Skeletal muscle satellite cell (primary cell): ENCODE measurements around the gene CRYBG2.
"Not testable (repeated sequence)": the region's sequence is repeated elsewhere in the genome, so short reads cannot be mapped to it uniquely, and the experiment has no call there.

Experiments used
- H3K27me3 ChIP-seq: 2 replicates; pipeline ENCODE4 v1.7.0; 2013; ENCODE audit warnings: low read length; ENCODE audit not compliant: control insufficient read depth, insufficient read depth
- H3K36me3 ChIP-seq: 2 replicates; pipeline ENCODE4 v1.7.0; 2013; ENCODE audit warnings: mild to moderate bottlenecking, control low read depth, low read length; ENCODE audit not compliant: insufficient read depth
- H3K4me1 ChIP-seq: 2 replicates; pipeline ENCODE4 v1.7.0; 2013; ENCODE audit warnings: low read length; ENCODE audit not compliant: control insufficient read depth, insufficient read depth
- H3K4me2 ChIP-seq: 2 replicates; pipeline ENCODE4 v1.7.0; 2013; ENCODE audit warnings: mild to moderate bottlenecking, low read length
- H3K4me3 ChIP-seq: 2 replicates; pipeline ENCODE4 v1.7.0; 2013; ENCODE audit warnings: low read length
- H3K9ac ChIP-seq: 2 replicates; pipeline ENCODE4 v1.7.0; 2013; ENCODE audit warnings: mild to moderate bottlenecking, low read depth, low read length, moderate library complexity
- H3K9me3 ChIP-seq: replicated peaks from 2 replicates; pipeline ENCODE4 v1.7.0; 2013; ENCODE audit warnings: mild to moderate bottlenecking, control low read depth, low read length

Gene CRYBG2

DNA sequence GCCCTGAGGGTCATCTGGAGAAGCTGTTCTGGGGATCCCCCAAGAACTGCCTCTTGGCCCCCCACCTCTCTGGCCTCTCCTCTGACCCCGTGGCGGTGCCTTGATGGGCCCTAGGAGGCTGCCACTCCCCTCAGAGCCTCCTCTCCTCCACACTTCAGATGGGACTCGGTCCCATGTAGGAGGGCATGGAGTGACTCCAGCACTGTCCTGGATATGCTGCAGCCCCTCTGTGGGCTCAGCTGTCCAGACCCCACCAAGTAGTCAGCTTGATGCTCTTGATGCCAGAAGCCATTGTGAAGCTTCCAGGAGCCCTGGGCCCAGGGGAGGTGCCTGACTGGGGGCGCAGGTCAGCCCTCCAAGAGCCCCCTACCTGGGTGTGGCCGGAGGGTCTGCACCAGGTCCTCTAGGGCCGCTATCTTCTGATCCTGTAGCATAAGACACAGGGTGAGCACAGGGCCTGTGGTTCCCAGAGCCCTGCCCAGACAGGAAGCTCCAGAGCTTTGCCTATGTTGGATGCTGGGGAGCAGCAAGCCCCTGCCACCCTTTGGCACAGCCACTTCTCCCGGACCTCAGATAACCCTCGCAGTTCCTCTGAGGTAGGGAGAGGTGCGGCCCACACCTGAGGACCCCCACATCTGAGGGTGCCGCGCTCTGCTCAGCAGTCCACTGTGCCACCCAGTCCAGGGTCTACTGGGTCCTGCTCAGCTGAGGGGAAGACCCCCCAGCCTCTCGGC, 56.7 kb downstream of the CRYBG2 start:
- Histone ChIP-seq H3K4me2 (no peak overlapping the region), H3K4me3 (no peak overlapping the region), H3K4me1 (peaks cover 8% of the 10 kb centered on the region), H3K9ac (no peak overlapping the region), H3K9me3 (no peaks in the 10 kb centered on the region), H3K27me3 (no peaks in the 10 kb centered on the region), H3K36me3 (no peaks in the 10 kb centered on the region)

DNA sequence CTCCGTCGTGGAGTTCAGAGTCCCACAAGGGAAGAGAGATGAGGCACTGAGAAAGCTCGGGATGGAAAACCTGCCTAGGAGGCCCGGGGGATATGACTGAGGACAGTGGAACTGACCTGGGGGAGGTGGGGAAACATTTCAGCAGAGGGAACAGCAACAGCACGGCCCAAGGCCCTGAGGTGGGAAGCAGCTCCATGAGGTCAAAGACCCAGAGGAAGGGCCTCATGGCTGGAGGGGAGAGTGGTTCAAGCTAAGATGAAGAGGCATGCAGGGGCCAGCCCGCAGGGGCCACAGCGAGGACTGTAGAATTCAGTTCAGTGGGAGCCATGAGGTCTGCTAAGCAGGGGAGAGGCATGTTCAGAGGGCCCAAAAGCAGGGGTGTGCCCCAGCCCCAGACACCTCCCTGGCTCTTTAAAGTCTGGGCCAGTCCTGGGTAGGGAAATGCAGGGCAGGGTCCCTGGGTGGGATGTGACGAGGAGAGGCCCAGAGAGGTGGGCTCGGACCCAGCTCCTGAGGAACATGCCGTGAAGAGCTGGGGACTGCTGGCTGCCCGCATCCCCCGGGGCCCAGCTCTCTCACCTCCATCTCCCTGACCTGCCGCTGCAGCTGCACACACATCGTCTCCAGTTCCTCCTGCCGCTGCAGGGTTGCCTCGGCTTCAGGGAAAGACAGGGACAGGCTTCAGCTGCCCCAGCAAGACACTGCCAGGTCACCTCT, 57.4 kb downstream of the CRYBG2 start:
- no peak overlapping the region for H3K4me3 ChIP-seq
- H3K4me2 ChIP-seq: no peak overlapping the region
- peaks cover 8% of the 10 kb centered on the region for H3K4me1 ChIP-seq
- H3K27me3 ChIP-seq: no peaks in the 10 kb centered on the region
- H3K36me3 ChIP-seq: no peaks in the 10 kb centered on the region
- no peaks in the 10 kb centered on the region for H3K9me3 ChIP-seq
- H3K9ac ChIP-seq: no peak overlapping the region

DNA sequence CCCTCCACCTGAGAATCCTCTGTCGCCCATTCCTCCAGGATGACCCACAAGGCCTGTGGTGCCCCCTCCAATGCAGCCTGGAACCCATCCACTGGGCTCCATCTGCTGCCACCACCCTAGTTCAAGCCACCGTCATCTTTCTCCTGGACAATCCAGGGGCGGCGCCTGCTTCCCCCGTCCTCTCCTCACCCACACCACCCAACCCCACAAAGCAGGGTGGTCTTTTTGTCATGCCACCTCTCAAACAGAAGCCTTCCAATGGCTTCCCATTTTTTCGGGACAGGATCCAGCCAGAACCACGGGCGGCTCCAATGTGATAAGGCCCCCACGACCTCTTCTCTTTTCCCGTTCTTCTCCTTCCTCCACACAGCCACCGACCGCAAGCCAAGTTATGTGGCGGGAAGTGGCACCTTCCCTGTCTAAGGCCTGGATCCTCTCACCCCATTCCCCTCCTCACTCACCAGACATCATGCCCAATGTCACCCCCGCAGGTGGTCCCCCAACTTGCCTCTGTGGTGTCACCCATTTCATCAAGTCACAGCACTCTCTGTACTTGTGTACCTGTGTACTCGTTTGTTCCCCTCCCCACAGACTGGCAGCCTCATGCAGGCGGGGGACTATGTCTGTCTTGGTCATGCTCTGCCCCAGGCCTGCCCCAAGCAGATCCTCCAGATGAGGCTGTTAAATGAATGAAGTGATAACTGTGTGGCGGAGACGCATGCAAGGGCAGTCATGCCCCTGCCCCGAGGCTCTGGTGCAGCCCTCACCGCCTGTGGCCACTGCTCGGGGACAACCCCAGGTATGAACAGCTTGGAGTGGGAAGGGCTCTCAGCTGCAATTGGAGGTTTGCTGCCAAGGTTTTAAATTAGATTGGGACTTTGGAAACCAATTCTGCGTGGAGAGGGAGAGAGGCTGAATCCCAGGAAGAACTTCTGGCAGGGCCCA, 58.5 kb downstream of the CRYBG2 start:
- H3K4me1 ChIP-seq: peaks cover 8% of the 10 kb centered on the region
- no peaks in the 10 kb centered on the region for H3K36me3 ChIP-seq

DNA sequence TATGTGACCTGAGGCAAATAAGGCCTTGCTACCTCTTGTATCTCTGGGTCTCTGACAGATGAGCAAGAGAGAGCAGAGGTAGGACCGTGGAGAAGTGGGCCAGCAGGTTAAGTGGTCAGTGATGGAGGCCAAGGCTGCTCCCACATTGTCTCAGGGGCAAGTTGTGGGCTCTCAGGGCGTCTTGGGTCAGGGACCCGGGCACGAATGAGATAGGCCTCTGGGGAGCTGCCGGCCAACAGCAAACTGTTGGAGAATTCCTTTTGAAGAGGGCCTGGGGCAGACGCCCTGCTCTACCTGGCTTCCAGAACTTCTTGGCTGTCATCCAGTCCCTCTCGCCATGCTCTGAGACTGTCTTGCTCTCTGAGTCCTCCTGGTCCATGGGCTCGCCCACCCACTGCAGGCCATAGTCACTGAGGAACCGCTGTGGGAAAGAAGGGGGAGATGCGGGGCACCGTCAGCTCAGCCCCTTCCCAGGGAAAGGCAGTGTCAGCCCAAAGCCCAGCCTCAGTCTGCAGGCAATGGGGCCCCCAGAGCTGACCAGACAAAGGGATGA, 59.9 kb downstream of the CRYBG2 start:
- Histone ChIP-seq H3K4me2 (no peak overlapping the region), H3K4me3 (no peak overlapping the region), H3K4me1 (peaks cover 8% of the 10 kb centered on the region), H3K9ac (no peak overlapping the region), H3K27me3 (no peaks in the 10 kb centered on the region), H3K36me3 (no peaks in the 10 kb centered on the region), H3K9me3 (no peaks in the 10 kb centered on the region)

More for the DNA sequence above, 58.5 kb downstream of the CRYBG2 start:
- H3K4me3 ChIP-seq: no peak overlapping the region
- no peaks in the 10 kb centered on the region for H3K27me3 ChIP-seq
- no peak overlapping the region for H3K4me2 ChIP-seq
- H3K9me3 ChIP-seq: no peaks in the 10 kb centered on the region
- H3K9ac ChIP-seq: no peak overlapping the region

DNA sequence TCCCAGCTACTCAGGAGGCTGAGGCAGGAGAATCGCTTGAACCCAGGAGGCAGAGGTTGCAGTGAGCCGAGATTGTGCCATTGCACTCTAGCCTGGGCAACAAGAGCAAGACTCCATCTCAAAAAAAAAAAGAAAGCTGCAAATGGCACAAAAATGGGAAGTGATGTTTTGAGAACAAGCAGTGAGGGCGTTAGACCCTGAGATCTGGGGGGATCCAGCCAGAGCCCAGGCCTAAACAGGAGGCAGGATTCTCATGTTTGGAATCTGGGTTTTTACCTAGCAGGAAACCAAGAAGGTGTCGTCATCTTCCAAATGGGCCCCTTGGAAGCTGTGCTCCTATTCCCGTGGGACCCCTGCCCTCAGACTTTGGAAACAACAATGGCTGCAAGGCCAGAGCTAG, 61.2 kb downstream of the CRYBG2 start:
- not testable (repeated sequence) for H3K36me3 ChIP-seq, H3K27me3 ChIP-seq, H3K4me1 ChIP-seq, H3K9ac ChIP-seq, H3K9me3 ChIP-seq, H3K4me2 ChIP-seq, H3K4me3 ChIP-seq

DNA sequence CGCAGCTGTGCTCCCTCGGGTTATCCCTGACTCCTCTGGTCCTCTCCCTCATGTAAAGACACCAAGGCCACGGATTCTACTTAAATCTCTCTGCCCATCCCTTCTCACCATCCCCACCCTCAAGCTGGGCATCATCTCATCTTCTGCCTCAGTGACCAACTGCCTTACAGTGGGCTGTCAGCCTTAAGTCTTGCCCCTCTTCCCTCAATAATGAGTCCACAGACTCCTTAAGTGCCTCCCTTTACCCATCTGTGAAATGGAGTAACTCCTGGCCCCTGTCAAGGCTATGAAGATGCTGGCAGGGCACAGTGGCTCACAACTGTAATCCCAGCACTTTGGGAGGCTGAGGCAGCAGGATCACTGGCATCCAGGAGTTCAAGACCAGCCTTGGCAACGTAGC, 62.0 kb downstream of the CRYBG2 start:
- Histone ChIP-seq H3K4me2 (no peak overlapping the region), H3K9ac (no peak overlapping the region), H3K4me3 (no peak overlapping the region), H3K9me3 (no peaks in the 10 kb centered on the region), H3K4me1 (peaks cover 12% of the 10 kb centered on the region), H3K27me3 (no peaks in the 10 kb centered on the region), H3K36me3 (no peaks in the 10 kb centered on the region)

DNA sequence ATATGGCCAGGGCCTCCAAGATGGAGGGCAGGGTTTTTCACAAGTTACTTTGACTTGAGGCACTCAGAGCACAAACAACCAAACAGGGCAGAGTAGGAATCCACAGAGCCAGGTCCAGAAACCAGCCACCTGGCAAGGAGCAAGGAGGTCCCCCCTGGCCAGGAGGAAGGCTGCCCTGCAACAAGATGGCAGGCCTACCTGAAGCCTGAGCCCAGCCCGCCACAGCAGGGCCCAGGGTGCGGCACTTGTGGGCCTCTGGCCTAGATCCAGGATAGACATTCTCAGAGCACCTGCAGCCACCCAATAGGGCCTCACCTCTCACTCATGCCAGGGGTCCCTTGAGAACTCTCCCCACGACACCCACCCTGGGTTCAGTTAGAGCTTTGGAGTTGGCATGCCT, 62.5 kb downstream of the CRYBG2 start:
- Histone ChIP-seq H3K27me3 (no peaks in the 10 kb centered on the region), H3K4me1 (peaks cover 13% of the 10 kb centered on the region), H3K9me3 (no peaks in the 10 kb centered on the region), H3K4me2 (no peak overlapping the region), H3K36me3 (no peaks in the 10 kb centered on the region), H3K4me3 (no peak overlapping the region), H3K9ac (no peak overlapping the region)

DNA sequence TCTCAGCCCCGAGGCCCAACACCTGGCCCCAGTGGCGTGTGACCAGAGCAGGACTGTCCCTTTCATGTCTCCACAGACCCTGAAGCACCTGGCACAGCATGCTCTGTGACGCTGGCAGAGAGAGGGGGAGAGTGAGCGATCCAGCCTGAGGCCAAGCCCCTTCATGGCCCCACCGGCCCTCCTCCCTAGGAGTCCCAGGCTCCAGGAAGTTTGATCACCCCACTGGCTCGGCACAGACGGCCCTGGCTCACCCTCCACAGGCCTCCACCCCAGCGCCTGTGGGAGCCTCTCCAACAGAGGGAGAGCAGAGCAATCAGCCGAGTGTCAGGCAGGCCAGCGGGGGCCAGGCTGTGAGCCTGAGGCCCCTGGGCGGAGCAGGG, 63.1 kb downstream of the CRYBG2 start:
- Histone ChIP-seq H3K36me3 (no peaks in the 10 kb centered on the region), H3K27me3 (no peaks in the 10 kb centered on the region), H3K4me2 (no peak overlapping the region), H3K9me3 (no peaks in the 10 kb centered on the region), H3K4me3 (no peak overlapping the region), H3K4me1 (peaks cover 13% of the 10 kb centered on the region), H3K9ac (no peak overlapping the region)

DNA sequence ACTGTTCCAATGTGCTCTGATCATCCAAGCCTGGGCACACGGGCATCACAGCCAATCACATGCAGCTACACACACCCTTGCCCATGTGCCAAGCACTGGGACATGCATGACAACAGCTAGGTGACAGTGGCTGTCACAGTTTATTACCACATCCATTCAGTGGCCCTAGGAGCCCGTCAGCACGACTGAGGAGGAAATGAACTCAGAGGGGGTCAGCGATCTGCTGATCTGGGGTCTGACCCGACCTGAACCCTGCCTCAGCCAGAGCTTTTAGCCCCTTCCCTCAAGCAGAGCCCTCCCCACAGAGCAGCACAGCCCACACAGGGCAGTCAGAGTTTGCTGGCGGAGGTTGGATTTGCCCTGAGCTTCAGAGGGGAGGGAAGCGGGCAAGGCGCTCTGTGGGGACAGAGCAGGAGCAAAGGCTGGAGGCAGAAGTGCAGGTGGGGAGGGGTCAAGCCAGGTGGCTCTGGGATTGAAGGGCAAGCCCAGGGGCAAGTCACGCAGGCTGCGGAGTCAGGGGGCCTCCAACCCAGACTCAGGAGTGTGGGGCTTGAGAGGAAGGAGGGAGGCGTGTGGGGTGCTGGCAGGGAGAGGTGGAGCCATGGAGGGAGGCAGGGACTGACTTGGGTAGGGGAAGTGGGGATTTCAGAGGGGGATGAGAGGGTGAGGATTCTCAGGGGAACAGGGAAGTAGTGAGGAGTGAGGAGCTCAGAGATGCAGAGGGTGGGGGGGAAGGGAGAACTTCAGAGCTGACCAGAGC, 63.6 kb downstream of the CRYBG2 start:
- Histone ChIP-seq H3K9ac (no peak overlapping the region), H3K4me3 (no peak overlapping the region), H3K4me2 (no peak overlapping the region), H3K36me3 (no peaks in the 10 kb centered on the region), H3K9me3 (no peaks in the 10 kb centered on the region), H3K27me3 (no peaks in the 10 kb centered on the region), H3K4me1 (peaks cover 15% of the 10 kb centered on the region)

DNA sequence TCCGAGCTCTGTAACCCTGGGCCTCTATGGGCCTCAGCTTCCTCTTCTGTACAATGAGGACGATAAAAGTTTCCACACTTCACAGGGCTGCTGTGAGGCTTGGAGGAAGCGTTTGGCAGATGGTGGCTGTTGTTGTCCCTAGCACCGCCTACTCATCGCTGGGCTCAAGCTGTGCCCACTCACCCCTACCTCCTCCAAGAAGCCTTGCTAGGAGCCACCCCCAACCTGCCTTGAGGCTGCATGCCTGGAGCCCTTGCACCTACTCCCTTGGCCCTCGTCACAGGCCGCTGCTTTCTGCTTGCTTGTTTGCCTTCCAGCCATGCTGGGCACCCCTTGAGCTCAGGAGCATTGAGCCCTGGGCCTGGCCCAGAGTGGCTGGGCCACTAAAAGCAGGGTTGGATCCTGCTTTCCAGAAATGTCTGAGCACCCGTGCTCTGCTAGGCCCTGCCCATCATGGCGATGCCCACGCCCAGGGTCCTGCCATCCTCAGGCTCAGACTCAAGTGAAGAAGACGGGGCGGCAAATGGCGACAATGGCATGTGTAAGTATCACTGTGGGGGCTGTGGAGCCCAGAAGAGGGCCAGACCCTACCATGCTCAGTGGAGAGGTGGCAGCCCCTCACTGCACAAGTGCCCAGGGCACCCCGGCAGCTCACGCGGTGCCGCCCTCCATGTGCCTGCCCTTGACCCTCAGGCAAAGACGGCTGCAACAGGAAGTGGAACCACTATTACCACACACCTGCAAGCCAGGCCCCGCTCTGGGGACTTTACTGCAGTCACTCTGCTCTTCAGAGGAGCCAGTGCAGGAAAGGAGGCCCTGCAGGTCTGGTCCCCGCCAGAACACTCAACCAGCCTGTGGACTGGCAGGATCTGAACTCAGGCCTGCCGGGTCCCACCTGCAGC, 64.5 kb downstream of the CRYBG2 start:
- Histone ChIP-seq H3K4me2 (no peak overlapping the region), H3K9me3 (no peaks in the 10 kb centered on the region), H3K9ac (no peak overlapping the region), H3K4me1 (peaks cover 24% of the 10 kb centered on the region), H3K4me3 (no peak overlapping the region), H3K27me3 (no peaks in the 10 kb centered on the region), H3K36me3 (peaks cover 5% of the 10 kb centered on the region)
